Astrocyte of the spinal cord (primary cell): Measurements from ENCODE around the gene MLXIPL.
"Not testable (repeated sequence)": the region's sequence is repeated elsewhere in the genome, so short reads cannot be mapped to it uniquely, and the experiment has no call there.

Experiments
- DNase-seq: peaks from one replicate; pipeline ENCODE4 v3.0.0; 2011; ENCODE audit warnings: low read depth, low spot score
- H3K4me3 ChIP-seq: 2 replicates; pipeline ENCODE4 v1.5.1; 2011; ENCODE audit warnings: low read depth, mild to moderate bottlenecking, low read length, moderate library complexity
- in situ Hi-C: cut with HindIII; loops from 2 replicates; pipeline ENCODE4 v1.10.0; 2017; ENCODE audit warnings: low sequenced_read_pairs
- TF ChIP-seq, protein P1 (sequence below): IDR thresholded peaks from 2 replicates; pipeline ENCODE4 v1.5.1; 2012; ENCODE audit warnings: low read depth, mild to moderate bottlenecking, low read length, inconsistent platforms

Gene MLXIPL

DNA sequence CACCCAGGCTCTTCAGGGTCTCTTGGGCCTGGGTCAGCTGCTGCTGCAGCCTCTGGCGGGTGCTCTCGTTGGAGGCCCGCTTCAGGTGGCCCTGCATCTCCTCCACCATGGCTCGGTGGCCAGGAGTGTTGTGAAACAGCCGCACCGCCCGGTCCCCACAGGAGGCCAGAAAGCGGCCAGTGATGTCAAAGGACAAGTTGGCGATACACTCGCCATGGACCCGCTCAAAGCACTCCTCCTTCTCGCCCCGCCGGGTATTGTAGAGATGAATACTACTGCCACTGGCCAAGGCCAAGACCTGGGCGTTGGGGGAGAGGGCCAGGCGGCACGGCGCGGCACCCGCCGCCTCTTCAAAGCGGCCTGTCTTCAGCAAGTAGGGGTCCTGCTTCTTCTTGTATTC lies 53.8 kb downstream of the MLXIPL start:
- no peak for DNase-seq
- H3K4me3 ChIP-seq = no peak overlapping the region
- in situ Hi-C loops = no loop called here
- TF ChIP-seq, protein P1, sequence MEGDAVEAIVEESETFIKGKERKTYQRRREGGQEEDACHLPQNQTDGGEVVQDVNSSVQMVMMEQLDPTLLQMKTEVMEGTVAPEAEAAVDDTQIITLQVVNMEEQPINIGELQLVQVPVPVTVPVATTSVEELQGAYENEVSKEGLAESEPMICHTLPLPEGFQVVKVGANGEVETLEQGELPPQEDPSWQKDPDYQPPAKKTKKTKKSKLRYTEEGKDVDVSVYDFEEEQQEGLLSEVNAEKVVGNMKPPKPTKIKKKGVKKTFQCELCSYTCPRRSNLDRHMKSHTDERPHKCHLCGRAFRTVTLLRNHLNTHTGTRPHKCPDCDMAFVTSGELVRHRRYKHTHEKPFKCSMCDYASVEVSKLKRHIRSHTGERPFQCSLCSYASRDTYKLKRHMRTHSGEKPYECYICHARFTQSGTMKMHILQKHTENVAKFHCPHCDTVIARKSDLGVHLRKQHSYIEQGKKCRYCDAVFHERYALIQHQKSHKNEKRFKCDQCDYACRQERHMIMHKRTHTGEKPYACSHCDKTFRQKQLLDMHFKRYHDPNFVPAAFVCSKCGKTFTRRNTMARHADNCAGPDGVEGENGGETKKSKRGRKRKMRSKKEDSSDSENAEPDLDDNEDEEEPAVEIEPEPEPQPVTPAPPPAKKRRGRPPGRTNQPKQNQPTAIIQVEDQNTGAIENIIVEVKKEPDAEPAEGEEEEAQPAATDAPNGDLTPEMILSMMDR = no peak

DNA sequence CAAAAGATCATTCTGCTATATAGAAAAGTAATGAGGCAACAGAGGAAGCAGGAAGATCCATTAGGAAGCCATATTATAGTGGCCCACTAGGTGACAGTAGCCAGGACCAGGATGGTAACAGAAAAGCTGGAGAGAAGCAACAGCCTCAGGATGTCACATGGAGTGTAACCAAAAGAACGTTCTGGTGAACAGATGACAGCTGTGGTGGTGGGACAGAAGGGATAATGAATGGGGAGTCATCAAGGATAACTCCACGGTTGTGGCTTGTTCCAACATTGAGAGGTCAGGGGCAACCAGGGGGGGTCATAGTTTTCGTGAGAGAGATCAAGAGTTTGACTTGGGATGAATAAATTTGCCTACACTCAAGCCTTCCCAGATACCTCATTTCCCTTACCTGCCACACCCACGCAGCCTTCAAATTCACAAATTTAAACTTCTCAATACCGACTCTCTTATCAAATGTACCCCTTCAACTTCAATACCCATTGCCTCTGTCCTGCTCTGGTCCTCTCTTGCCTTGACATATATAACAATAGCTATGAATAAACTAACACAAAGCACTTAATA lies 55.2 kb downstream of the MLXIPL start:
- TF ChIP-seq, protein P1 = no peak
- H3K4me3 ChIP-seq = no peak overlapping the region
- no peak for DNase-seq
- in situ Hi-C loops = no loop called here

DNA sequence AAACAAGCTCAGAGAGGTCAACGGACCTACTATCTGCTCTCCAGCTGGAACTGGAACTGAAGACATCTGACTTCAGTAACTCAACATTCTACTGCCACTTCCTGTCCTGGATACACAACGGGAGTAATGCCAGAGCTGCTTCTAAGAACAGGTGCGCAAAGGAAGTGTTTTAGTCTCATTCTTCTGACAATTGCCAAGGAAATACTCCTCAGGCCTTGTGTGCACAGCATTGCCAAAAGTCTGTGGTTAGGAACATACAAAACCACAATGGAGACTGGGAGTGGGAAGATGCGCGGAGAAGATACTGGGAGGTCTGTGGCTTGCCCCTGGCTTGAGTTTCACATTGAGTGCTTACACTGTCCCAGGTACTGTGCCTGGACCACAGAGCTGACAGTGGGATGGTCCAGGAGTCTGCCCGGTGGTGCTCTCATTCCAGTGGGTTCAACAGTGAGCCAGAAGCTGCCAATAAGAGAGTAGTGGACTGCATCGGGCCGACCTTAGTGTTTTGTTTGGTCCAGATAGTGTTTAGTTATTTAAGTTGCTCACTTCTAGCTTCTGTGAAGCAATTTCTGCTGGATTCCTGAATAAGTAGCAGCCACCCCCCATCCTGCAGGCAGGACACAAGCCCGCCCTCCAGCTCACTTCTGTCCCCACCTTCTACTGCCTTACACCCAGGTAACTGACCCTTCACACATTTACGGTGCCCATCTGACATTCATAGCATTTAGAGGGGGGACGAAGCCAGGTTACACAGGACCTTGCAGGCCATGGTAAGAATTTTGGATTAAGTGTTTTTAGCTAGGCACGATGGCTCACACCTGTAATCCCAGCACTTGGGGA lies 56.3 kb downstream of the MLXIPL start:
- TF ChIP-seq, protein P1 = no peak
- in situ Hi-C loops = no loop called here
- H3K4me3 ChIP-seq = no peak overlapping the region
- DNase-seq = no peak

DNA sequence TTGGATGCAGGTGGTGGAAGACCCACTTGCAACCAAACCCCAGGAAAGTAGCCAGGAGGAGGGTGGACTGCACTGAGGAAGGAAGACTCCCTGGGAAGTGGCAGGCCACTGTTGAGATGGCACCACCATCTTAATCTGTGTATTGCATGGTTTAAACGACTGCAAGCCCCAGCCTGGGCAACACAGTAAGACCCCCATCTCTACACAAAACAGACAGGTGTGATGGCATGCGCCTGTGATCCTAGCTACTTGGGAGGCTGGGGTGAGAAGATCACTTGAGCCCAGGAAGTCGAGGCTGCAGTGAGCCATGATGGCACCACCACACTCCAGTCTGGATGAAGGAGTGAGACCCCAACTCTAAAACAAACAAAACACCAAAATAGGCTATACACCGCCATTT lies 57.2 kb downstream of the MLXIPL start:
- TF ChIP-seq, protein P1 = no peak
- no peak for DNase-seq
- H3K4me3 ChIP-seq = no peak overlapping the region
- in situ Hi-C loops = no loop called here

DNA sequence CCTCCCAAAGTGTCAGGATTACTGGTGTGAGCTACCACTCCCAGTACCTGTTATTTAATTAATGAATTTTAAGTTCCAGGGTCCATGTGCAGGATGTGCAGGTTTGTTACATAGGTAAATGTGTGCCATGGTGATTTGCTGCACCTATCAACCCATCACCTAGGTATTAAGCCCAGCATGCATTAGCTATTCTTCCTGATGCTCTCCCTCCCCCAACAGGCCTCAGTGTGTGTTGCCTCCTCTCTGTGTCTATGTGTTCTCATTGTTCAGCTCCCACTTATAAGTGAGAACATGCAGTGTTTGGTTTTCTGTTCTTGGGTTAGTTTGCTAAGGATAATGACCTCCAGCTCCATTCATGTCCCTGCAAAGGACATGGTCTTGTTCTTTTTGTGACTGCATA lies 57.9 kb downstream of the MLXIPL start:
- H3K4me3 ChIP-seq, DNase-seq, in situ Hi-C loops: not testable (repeated sequence)

DNA sequence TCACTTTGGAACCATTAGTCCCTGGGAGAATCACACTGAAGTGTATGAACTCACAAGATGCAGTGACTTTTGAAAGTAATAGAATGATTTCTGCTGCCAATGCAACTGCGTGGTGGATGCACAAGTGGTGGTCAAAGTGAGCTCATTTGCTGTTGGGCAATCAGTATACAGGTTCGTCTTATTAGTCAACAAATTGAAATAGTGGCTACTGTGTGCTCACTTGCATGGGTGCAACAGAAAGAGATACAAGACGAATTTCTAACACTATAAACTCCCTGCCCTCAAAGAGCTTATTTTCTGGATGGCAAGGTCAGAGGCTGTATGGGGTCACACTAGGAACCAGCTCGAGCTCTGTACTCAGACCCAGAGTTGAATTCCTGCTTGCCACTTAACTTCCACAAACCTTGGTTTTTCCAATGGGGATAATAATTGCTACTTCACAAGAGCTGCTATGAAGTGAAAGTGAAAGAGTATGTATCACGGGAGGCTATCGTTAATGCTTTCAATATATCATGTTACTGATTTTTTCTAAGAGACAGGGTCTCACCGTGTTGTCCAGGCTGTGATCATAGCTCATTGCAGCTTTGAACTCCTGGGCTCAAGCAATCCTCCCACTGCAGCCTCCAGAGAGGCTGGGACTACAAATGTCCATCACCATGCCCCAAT lies 58.5 kb downstream of the MLXIPL start:
- no peak overlapping the region for H3K4me3 ChIP-seq
- TF ChIP-seq, protein P1 = no peak
- no peak for DNase-seq
- in situ Hi-C loops = no loop called here
